GM18873 (cell line): ENCODE measurements around the gene ERLIN1.

Source experiments
- ATAC-seq: cut with Tn5 transposase; IDR thresholded peaks from one replicate; pipeline ENCODE4 v1.9.1; 2021; ENCODE audit warnings: mild to moderate bottlenecking, moderate library complexity, moderate number of reproducible peaks; ENCODE audit not compliant: unreplicated experiment, low FRiP score

ERLIN1 gene

GRCh38 chr10:100101192-100102076 lies 84.4 kb downstream of the ERLIN1 start:
- ATAC-seq = no peak

GRCh38 chr10:100100651-100101184 lies 85.1 kb downstream of the ERLIN1 start:
- ATAC-seq = no peak
